Mucosa of descending colon (tissue), 3 donors: ENCODE results near the gene CCDC112. TPM values are rescaled to one million over a fixed set of nuclear protein-coding genes. Genes with fewer than 3 reads are reported as not detected.

ENCODE experiments used
- ATAC-seq: fragments of 200-7000 bp; cut with Tn5 transposase; one replicate; pipeline ENCODE4 v1.9.1; 2020; ENCODE audit warnings: mild to moderate bottlenecking, moderate library complexity
- DNase-seq, 3 donors: peaks; one replicate each; pipeline ENCODE4 v3.0.0-alpha.2; 2020
- H3K36me3 ChIP-seq: fragments of 200-600 bp; one replicate; pipeline ENCODE4 v1.8.0; 2021; ENCODE audit warnings: low read depth, mild to moderate bottlenecking
- H3K4me1 ChIP-seq: fragments of 200-600 bp; one replicate; pipeline ENCODE4 v1.8.0; 2021; ENCODE audit warnings: low read depth, mild to moderate bottlenecking
- H3K4me3 ChIP-seq: fragments of 200-600 bp; one replicate; pipeline ENCODE4 v1.8.0; 2021; ENCODE audit warnings: mild to moderate bottlenecking
- H3K9me3 ChIP-seq: fragments of 200-600 bp; one replicate; pipeline ENCODE4 v1.8.0; 2021; ENCODE audit warnings: mild to moderate bottlenecking
- CTCF ChIP-seq: fragments of 200-600 bp; IDR thresholded peaks from one replicate; pipeline ENCODE4 v1.8.0; 2022; ENCODE audit warnings: antibody characterized with exemption, mild to moderate bottlenecking
- intact Hi-C, 2 donors: fragments of 100-400 bp; cut with DNase I in 1 of 2; cut with micrococcal nuclease in 1 of 2; formaldehyde crosslinking; loops; one replicate each; pipeline versions ENCODE4 v1.11.0 to v1.11.1; 2022; cut with DNase I, micrococcal nuclease
- long read RNA-seq, 2 donors: library from polyadenylated mRNA; unstranded; transcript quantifications; one replicate each; pipeline ENCODE4 v2.0.0, GENCODE V29; 2019 to 2021
- total RNA-seq, 3 donors: library from RNA; stranded (reverse); fragmentation: NEBNext Ultra II Directional in 2 of 3; extraction: Animal tissue kit (Norgen Biotek cat#: 25700) in 2 of 3; gene quantifications; one replicate each; pipeline versions ENCODE4 v1.2.1 to v1.2.4, GENCODE V29; 2021 to 2023
- donor health status: DM: no; HTN: no; CAD: no; lungs with moderate emphysema.
- donor health status: DM: no; HTN: no; CAD: no.
- donor health status: DM: no; HTN: yes; CAD: no.

The CCDC112 gene
- 10 to 100 TPM in 1 of 3 donors, 1 to 10 TPM in 2; 9.1 to 11.5 (median 9.2) TPM for total RNA-seq
- long read RNA-seq, donor 1, transcript CCDC112-201 (10 exons, 2,566 nt) = major isoform, 8 of 11 reads
- long read RNA-seq, donor 1, partial matches to known transcripts = 2 of 11 reads
- long read RNA-seq, donor 1, other reads (novel, unspliced or antisense) = 1 of 11 reads
- long read RNA-seq, donor 2, partial matches to known transcripts = 9 of 11 reads
- long read RNA-seq, donor 2, other reads (novel, unspliced or antisense) = 2 of 11 reads

- DNase-seq (peak; percentile 86 to 94 (median 93)), ATAC-seq (peak; percentile 96)
- intact Hi-C loops = no loop called here
- H3K4me3 ChIP-seq = peak within 1 kb of the TSS; percentile 62
- no peaks in the 10 kb centered on the region for H3K9me3 ChIP-seq
- TF ChIP-seq CTCF = no peak
- H3K36me3 ChIP-seq = no peaks in the 10 kb centered on the region
- H3K4me1 ChIP-seq = peaks cover 6% of the 10 kb centered on the region
Measured at GRCh38 chr5:115296124-115297022, at the start of gene CCDC112. Gene CCDC112 (minus strand): TSS chr5:115296654. CDS start chr5:115296543, 111 bp downstream.

GRCh38 chr5:115345344-115345743, 48.9 kb upstream of the CCDC112 start:
- intact Hi-C loops = no loop called here
- ATAC-seq (no peak), DNase-seq (no peak)
- no peak for TF ChIP-seq CTCF
- no peaks in the 10 kb centered on the region for H3K36me3 ChIP-seq
- no peaks in the 10 kb centered on the region for H3K9me3 ChIP-seq
- peaks cover 10% of the 10 kb centered on the region for H3K4me1 ChIP-seq
- H3K4me3 ChIP-seq = no peak overlapping the region

GRCh38 chr5:115343855-115344254, 47.4 kb upstream of the CCDC112 start:
- intact Hi-C loops = no loop called here
- TF ChIP-seq CTCF = no peak
- peak; percentile 72 for ATAC-seq

GRCh38 chr5:115342590-115343377, 46.3 kb upstream of the CCDC112 start:
- ATAC-seq (no peak), DNase-seq (no peak)
- no peaks in the 10 kb centered on the region for H3K9me3 ChIP-seq
- intact Hi-C loops = no loop called here
- TF ChIP-seq CTCF = no peak
- no peaks in the 10 kb centered on the region for H3K4me1 ChIP-seq
- no peaks in the 10 kb centered on the region for H3K36me3 ChIP-seq
- no peak overlapping the region for H3K4me3 ChIP-seq

More at GRCh38 chr5:115343855-115344254, 47.4 kb upstream of the CCDC112 start:
- H3K36me3 ChIP-seq = no peaks in the 10 kb centered on the region
- H3K9me3 ChIP-seq = no peaks in the 10 kb centered on the region
- H3K4me3 ChIP-seq = no peak overlapping the region
- peaks cover 6% of the 10 kb centered on the region for H3K4me1 ChIP-seq
- no peak for DNase-seq

- Histone ChIP-seq H3K4me3 (no peak overlapping the region), H3K9me3 (no peaks in the 10 kb centered on the region), H3K4me1 (no peaks in the 10 kb centered on the region), H3K36me3 (no peaks in the 10 kb centered on the region)
- ATAC-seq (no peak), DNase-seq (no peak)
- TF ChIP-seq CTCF = no peak
- intact Hi-C loops = no loop called here
Measured at GRCh38 chr5:115341745-115342144, 45.3 kb upstream of the CCDC112 start.
